T-helper 22 cell (primary cell): ENCODE data around the gene LAPTM4A.
"Not testable (repeated sequence)": the region's sequence is repeated elsewhere in the genome, so short reads cannot be mapped to it uniquely, and the experiment has no call there.

ENCODE experiments used
- DNase-seq: peaks from one replicate; pipeline ENCODE4 v3.0.0-alpha.2; 2020; ENCODE audit warnings: low read depth

LAPTM4A gene

GRCh38 chr2:20051532-20052228, at the start of gene LAPTM4A:
LAPTM4A (minus strand) TSS chr2:20051628; CDS start chr2:20051520, 108 bp downstream.
- peak; percentile 98 for DNase-seq

DNA sequence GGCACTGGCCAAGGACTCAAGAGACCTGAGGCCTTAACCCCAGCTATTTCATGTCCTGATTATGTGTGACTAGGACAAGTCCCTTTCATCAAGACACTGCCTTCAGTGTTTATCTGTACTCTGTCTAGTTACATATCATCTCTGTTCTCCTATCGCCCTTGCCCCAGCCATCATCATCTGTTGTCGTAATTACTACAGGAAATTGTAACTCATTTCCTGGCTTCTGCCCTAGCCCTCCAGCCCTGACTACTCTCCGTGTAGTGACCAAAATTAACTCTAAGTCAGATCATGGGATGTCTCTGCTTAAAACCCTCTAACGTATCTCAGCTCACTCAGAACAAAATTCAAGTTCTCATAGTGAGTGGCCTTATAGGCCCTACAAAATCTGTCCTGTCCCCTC, 49.3 kb upstream of the LAPTM4A start:
- DNase-seq = no peak

GRCh38 chr2:20099780-20100179, 48.4 kb upstream of the LAPTM4A start:
- no peak for DNase-seq

DNA sequence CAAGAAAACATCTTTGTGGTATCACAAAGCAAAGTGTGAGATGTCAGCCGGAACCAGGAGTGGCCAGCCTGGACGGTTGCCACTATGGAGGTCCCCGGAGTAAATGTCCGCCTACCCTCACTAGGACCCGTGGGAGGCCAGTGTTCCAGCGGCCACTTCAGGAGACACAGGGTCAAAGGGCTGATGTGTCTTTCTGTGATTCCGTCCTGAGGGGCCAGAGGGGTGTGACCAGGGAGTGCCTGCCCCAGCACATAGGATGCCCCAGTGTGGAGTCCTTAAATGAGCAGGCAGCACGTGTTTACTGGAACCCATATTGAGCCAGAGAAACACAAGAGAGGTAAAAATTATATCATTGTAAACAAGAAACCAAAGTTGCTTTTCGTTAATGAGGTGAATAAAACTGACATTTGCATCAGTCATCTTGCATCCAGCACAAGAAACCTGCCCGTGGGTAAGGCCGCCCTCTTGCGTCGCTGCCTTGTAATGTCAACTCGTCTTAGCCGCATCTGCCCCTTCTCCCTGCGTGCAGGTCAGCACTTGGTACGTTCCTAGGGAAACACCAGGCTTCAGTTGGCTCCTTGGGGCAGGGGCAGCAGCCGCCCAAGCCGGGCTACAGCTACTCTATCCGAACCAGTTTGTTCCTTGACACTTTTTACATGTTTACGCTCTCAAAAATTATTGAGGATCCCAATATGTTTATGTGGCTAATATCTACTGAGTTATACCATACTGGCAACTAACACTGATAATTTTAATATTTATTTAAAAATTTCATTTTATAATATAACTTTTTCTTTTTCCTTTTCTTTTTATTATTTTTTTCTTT, 46.7 kb upstream of the LAPTM4A start:
- peak; percentile 45 for DNase-seq

DNA sequence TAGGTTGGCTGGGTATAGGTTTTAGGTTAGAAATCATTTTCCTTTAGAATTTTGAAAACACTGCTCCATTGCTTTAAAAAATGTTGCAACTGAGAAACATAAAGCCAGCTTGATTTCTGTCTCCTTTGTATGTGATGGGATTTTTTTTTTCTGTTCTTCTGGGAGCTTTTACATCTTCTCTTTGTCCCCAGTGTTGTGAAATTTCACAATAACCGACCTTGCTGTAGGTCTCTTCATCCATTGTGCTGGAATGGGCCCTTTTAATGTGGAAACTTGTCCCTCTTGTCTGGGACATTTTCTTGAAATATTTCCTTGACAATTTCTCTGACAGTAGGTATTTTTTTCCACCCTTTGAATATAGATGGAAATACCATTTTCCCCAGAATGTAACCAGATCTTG, 44.0 kb upstream of the LAPTM4A start:
- DNase-seq = no peak

DNA sequence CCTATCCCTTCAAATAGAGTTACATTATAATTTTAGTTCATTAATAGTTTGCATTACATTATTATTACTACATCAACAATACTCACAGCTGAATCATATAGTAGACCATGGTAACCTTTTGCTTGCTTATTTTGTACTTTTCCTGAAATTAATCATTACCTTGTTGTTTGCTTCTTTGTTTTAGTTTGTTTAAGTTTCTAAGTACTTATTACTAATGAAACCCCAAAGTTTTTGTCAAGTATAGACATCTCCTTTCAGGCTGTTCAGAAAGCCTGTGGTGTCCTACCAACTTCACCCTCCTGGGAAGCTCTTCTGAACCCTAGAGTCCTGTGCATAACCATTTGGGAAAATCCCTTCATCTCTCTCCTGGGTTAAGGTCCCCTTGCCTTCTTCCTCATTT, 43.5 kb upstream of the LAPTM4A start:
- no peak for DNase-seq

GRCh38 chr2:20094142-20094755, 42.8 kb upstream of the LAPTM4A start:
- DNase-seq = no peak

DNA sequence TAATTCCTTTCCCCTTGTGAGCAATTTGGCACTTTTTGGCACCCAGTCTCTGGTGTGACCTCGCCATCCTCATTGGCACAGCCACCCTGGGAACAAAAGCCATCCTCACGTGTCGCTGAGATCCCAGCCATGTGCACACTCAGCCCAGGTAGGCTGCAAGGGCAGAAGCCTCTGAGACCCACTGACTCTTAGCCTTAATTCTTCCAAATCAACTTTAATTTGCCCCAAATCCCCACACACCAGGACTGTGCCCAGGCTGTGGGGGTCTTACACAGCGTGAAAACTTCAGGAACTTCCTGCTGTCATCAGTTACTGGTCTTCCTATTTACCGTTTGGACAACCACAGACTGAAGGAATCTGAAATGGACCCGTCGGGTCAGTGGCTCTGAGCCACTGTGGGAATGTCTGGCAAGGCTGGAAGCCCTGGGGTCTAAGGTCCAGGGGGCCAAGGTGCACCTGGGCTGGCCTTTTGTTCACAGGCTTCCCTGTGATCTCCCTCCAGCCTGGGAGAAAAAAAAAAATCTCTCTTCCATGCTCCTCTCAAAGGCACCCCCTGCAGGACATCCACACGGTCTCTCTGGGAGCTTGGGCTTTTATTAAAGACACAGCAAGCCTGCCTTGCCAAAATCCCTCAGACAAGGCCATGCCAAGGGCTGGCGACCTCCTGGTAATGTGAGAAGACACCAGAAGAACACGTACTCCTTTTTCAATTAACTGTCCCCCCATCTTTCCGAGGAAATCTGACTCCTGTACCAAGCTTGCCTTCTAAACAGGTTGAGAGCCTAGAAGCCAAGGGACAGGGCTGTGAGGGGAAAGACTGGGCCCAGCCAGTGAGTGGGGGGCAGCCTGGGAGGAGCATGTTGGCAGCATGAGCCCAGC, 42.1 kb upstream of the LAPTM4A start:
- no peak for DNase-seq

GRCh38 chr2:20092901-20093235, 41.4 kb upstream of the LAPTM4A start:
- no peak for DNase-seq

GRCh38 chr2:20092226-20092900, 40.9 kb upstream of the LAPTM4A start:
- no peak for DNase-seq

DNA sequence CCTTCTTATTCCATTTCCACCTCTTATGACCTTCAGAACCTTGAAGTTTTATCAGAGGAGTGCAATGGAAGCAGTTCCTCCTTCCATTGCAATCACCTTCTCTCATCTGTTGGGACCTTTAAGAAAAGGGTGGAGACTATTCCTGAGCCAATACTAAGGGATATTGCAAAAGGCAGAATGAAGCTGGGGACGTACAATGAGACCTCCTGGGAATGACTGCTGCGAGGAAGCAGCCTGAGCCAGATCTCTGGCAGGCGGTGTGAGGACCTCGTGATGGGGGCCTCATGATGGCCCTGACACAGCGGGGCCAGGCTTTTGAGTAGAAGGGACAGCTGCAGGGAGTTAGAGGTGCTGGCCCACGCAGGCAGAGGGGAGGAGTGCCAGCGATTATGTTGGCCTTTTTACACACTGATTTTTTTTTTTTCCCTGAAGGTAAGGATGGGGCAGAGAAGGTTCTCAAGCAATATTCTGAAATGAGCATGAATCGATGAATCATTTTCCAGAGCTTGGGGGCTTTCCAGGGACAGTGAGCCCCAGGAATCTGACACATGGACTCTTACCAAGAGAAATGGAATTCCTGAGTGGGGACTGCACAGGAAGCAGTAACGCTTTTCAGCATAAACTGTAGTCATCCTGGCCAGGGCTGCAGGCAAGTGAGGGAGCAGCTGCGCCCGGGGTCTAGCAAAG, 40.0 kb upstream of the LAPTM4A start:
- no peak for DNase-seq

DNA sequence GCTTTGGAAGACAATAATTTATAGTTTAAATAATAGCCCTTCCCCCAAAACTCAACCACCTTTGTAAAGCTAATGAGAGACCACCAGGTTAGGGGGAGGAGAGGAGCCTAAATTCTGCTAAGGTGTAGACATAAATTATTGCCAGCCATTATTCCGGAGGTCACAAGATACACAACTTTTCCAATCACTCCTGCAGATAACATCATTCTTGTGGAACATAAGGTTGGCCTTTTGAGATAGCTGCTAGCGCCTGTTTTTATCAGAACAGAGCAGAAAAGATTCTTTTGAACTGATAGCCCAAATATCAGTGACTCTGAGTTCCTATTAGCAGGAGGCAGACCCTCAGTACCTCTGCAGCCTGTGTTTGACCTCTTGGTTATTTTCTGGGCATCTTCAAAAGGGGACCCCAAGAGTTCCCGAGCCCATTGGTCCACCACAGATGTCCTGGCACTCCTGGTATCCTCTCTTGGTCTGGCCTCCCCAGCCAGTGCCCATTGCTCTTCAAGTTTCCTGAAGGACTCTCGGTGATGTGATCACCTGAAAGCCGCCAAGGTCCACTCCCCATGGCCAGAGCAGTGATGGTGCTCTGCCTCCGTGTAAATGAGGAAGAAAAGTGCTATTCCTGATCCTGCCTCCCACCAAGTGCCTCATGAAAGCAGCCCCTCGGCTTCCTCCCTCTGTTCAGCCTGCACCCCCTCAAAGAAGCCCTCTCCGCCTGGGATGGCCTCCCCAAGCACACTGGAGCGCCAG, 38.5 kb upstream of the LAPTM4A start:
- no peak for DNase-seq

DNA sequence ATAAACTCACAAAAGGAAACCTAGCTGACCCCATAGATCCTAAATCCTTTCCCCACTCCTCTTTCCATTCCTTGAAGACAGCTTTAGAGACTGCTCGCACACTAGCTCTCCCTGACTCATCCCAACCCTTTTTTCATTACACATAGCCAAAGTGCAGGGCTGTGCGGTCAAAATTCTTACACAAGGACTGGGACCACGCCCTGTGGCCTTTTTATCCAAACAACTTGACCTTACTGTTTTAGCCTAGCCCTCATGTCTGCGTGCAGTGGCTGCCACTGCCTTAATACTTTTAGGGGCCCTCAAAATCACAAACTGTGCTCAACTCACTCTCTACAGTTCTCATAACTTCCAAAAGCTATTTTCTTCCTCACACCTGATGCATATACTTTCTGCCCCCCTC, 34.5 kb upstream of the LAPTM4A start:
- not testable (repeated sequence) for DNase-seq

GRCh38 chr2:20082812-20083211, 31.4 kb upstream of the LAPTM4A start:
- DNase-seq = not testable (repeated sequence)

- no peak for DNase-seq
Observed at GRCh38 chr2:20081841-20082240, 30.4 kb upstream of the LAPTM4A start.

GRCh38 chr2:20080839-20081415, 29.5 kb upstream of the LAPTM4A start:
- no peak for DNase-seq

DNA sequence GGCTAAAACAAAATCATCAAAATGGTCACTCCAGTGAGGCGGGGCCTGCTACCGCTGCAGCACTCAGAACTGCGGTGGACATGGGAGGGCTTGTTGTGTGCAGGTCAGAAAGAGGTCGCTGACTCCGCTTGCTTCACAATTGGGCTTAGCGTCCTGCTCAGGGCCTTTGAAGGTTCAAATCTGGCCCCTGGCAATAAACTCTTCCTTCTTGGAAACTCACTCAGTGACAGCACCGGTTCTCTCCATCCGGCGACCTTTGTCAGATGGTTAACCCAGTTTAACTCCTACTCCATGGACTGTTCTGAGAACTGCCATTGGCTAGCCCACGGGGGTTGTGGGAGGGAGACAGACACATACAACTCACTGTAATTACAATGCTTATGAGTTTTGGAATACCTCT, 29.0 kb upstream of the LAPTM4A start:
- DNase-seq = no peak

GRCh38 chr2:20079546-20080115, 28.2 kb upstream of the LAPTM4A start:
- no peak for DNase-seq

- DNase-seq = no peak
Observed at GRCh38 chr2:20077411-20077940, 26.0 kb upstream of the LAPTM4A start.
